Stimulated activated CD4-positive, alpha-beta T cell treated with anti-CD3 and anti-CD28 coated beads, Interleukin-1b, Interleukin-23, amount 100 ng/mL, for 48 hours (primary cell): ENCODE data around the gene PHLDB2.

Experiments used
- DNase-seq: peaks from one replicate; pipeline ENCODE4 v3.0.0-alpha.2; 2020

PHLDB2 gene

DNA sequence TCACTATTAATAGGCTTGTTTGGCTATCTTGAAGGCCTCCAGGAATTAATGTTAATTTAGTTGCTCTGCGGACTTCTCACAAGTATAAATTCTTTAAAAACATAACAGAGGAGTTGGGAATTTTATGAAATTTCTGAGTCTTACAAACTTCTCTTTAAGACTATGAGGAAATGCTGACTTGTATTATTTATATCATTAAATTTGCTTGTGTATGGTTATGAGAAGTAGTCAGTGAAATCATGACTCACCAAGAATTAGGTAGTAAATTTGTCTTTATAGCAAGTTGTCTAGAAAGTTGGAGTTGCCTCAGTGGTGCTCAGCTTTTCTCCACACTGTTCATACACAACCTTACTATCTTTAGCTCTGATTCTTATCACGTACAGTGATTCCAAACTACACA is 26.5 kb downstream of the PHLDB2 start:
- DNase-seq: no peak

DNA sequence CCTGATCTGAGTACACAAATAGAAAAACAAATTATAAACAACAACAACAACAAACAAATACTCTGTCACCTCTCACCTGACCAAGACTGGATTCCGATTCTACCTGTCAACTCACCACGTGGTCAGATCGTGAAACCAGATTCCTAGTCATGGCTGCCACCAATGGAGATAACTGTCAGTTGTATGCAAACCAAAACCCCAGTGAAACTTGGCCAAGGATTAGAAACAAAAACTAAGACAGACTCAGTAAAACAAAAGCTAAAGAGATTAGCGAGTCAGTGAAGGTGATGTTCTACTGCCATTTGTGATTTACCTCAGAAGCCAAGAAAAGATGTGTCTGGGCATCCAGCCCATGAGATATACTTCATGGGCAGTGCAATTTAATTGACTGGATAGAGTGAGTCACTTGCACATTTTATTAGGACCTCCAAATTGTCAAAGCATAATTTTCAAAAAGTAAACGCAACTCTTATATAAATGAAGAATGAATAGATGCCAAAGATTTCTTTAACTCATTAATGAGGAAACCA is 31.1 kb downstream of the PHLDB2 start:
- DNase-seq: no peak

DNA sequence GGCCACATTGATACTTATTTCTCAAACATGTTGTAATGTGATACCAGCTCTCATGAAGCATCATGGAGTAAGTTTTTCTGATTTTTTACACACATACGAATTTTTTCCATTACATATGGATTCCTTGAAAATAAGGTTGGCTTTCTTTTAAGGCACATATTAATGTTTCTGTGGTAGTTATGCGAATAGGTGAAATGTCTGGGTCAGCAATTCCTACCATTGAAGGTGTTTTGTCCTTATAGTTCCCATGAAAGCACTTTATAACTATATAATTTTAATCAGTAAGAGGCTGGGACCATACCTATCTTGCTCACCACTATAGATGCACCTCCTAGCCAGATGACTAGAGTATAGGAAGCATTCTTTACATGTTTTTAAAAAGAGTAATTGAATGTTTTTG is 33.0 kb downstream of the PHLDB2 start:
- DNase-seq: no peak

DNA sequence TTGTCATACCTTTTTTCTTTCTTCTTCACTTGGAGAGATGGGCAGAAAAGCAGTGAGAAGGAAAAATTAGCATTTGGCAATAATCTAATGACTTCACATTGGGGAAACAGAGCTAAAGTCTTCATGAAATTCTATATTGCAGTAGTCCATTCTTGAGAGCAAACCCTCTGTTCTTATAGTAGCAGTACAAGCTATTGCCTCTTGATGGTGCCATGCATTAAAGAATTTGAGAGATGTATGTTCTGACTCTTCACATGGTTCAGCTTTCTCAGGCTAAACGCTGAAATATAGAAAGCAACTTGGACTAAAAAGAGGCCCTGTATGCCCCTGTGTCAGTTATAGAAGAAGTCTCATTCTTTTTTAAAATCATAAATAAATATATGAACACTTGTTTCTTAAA is 36.0 kb downstream of the PHLDB2 start:
- DNase-seq: no peak

DNA sequence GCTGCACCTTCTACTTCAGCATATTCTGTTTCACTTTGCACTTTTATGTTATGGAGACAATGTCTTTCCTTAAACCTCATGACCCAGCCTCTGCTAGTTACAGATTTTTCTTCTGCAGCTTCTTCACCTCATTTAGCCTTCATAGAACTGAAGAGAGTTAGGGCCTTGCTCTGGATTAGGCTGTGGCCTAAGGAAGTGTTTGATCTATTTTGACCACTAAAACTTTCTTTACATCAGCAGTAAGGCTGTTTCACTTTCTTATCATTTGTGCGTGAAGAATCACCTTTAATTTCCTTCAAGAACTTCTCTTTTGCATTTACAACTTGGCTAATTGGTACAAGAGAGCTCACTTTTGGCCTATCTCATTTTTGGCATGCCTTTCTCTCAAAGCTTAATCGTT is 40.9 kb downstream of the PHLDB2 start:
- DNase-seq: no peak

DNA sequence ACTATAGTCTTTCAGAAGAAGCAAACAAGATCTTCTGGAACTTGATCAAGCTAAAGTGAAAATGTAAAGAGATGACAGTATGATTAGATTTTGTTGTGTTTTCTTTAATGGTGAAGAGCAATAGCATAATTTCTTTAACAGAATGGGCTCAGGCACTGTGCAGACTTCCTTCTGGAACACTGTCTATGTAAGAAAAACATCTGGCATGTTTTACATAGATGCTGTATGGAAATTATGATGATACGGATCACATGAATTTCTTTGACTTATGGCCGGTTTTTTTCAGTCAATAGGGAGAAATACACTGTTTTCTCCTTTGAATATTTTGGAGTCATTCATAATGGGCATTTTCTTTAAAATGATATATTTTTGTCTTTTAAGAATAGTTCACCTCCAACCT is 42.6 kb downstream of the PHLDB2 start:
- no peak for DNase-seq

DNA sequence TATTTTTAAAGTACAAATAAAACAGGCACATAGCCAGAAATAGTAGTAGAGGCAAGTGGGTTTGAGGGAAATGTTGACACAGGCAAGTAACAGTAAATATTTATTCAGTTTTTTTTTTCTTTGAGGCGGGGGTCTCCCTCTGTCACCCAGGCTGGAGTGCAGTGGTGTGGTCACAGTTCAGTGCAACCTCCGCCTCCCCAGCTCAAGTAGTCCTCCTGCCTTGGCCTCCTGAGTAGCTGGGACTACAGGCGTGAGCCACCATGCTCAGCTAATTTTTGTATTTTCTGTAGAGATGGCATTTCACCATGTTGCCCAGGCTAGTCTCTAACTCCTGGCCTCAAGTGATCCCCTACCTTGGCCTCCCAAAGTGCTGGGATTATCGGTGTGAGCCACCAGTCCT is 43.5 kb downstream of the PHLDB2 start:
- no peak for DNase-seq

DNA sequence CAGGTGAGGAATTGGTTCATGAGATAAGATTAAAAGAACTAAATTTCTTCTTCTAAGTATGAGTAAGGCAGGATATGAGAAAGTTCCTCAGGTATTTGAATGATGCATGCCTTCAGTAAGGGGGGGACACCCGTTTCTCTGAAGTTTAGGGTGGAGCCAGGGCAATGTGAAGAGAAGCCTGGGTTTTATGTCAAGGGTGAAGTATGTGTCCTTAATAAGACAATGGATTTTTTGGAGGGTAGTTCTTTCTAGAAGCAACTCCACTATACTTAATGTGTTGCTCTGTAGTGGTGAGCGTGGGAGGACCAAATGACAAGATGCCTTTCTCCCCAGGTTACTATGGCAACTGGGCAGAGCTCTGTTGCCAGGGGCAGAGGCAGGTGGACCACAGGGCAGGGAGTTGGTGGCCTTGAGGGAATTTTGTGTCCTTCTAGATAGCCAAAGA is 44.0 kb downstream of the PHLDB2 start:
- no peak for DNase-seq

DNA sequence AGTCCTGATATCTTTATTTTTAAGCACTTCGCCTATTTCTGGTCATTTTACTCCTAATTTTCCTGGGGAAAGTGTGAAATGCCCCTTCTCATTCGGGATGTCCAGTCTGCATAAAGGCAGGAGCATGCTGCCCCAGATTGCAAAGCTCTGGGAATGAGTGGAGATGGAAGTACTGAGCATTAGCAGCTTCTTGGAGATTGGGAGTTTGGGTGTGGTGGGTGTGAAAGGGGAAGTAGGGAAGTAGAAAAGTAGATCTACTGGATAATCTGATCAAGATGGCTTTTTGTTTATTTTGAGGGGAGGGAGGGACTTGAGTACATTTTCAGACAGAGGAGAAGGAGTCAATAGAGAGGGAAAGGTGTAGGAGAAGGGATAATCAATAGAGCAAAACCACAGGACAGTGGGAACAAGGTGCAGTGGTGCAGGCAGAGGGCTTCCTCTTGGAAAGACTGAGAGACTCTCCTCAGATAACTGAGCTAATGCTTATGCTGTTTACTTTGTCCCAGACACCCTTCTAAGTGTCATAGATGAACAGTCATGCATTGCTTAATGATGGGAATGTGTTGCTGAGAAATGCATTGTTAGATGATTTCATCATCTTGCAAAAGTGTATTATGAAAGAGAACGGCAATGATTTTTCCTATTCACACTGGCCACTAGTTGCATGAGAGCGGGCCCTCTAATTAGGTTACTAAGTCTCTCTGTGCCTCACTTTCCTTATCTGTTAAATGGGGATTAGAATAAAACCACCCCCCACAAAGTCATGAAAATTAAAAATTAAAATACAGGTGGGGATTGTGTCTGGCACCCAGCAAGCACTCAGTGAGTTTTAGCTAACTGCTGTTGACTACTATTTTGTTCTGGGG is 45.5 kb downstream of the PHLDB2 start:
- no peak for DNase-seq

DNA sequence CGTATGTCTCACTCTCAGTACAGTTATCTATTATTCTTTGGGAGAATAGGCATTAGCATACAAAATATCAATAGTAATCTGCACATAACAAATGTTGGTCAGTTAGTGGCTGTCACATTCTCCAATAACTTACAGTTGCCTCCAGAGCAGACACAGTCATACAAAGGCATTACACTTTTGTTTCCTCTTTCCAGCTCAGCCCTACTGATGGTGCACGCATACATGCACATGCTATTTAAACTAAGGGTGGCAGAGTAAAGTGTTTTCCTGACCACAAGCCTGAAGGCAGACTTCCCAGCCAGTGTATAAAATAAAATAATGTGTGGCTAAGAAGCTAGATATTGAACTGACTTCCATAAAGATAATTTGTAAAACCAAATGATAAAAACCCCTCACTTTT is 47.6 kb downstream of the PHLDB2 start:
- no peak for DNase-seq

DNA sequence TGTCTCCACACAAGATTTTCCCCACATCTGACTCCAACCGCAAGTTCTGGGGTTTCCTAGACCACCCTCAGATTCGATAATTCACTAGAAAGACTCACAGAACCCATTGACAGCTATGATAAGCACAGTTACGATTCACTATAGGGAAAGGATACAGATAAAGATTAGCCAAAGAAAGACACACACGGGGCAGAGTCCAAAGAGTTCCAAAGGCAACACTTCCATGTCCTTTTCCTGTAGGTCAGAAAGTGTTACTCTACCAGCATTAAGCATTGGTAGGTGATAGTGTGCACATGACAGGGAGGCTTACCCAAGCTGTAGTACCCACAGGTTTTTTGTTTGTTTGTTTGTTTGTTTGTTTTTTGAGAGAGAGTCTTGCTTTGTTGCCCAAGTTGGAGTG is 48.1 kb downstream of the PHLDB2 start:
- DNase-seq: no peak

DNA sequence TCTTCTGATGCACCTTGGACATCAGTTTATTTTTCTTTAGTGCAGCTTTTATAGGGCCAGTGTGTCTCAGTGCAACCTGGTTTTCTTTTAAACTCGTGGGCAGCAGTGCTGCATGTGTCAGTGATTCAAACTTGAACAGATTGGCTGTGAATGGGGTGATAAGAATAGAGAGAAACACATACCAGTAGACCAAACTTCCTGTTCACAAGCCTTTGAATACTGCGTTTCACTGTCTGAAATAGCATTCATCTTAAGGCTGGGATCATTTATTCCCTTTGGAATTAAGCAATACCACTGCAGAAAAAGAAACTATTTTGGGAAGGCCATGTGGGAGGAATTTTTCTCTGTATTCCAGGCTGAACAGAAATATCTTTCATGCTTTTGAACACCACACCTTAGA is 51.7 kb downstream of the PHLDB2 start:
- no peak for DNase-seq

DNA sequence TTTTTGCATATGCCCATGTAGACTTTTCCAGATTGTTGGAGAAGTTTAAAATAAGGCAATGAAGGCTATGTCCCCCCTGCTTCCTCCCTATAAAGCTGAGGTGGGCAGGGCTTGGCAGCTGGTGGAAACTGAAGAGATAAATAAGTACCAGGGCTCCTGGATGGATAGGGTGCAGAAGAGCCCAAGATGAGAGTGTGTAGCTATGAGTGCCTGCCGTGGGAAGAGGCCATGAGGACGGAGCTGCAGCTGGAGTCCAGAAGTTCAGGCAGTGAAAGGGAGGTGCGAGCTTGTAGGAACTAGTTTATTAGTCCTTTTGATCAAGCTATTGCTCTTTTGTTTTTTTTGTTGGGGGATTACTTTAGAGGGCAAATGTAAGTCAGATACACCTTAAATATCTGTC is 52.4 kb downstream of the PHLDB2 start:
- DNase-seq: no peak

DNA sequence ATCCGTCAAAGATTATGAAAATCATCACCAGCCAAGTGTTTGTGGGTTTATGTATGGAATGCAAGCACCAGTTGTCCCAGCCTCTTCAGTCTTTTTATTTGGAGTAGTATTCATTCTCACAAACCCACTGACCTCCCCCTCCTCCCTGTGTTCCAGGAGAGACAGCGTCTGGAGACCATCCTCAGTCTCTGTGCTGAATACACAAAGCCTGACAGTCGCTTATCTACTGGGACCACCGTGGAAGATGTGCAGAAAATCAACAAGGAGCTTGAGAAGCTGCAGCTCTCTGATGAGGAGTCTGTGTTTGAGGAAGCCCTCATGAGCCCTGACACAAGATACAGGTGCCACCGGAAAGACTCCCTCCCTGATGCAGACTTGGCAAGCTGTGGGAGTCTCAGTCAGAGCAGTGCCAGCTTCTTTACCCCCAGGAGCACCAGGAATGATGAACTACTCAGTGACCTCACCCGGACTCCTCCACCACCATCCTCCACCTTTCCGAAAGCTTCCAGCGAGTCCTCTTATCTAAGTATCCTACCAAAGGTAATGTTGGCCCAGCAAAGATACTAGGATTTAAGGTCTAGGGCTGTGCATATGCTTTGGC is 54.2 kb downstream of the PHLDB2 start:
- no peak for DNase-seq

DNA sequence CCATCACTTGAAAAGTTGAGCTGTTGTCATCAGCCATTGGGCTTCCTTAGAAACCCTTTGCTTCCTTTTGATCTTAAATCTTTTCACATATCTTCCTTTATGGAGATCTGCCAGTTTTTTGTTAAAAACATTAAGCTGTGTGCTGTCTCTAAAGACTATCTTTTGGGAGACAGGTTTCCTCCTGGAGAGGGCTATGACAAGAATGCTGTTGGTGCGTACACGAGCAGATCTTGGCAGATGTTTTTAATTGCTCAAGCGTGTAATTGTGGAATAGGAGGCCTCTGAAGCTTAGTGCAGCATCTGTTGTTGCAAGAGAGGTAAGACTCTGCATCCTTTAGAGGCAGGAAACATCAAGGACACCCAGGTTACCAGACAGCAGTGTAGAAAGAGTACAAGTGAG is 56.8 kb downstream of the PHLDB2 start:
- DNase-seq: no peak

DNA sequence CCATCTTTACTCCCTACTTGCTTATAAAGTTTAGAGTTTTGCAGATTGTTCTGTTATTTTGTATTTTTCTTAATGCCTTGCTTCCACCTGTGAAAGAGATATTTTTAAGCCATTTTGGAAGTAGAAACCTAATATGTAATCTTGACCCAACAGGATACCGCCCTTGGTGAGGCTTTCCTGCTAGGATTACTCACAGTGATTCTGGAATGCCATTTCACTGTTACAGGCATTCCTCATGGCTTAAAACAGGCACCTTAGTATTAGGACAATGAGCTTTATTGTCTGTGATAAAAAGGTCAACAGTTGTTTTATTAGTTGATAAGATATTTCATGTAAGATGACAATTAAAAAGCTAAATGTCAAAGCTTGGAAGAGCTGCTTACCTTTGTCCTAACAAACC is 58.2 kb downstream of the PHLDB2 start:
- no peak for DNase-seq

DNA sequence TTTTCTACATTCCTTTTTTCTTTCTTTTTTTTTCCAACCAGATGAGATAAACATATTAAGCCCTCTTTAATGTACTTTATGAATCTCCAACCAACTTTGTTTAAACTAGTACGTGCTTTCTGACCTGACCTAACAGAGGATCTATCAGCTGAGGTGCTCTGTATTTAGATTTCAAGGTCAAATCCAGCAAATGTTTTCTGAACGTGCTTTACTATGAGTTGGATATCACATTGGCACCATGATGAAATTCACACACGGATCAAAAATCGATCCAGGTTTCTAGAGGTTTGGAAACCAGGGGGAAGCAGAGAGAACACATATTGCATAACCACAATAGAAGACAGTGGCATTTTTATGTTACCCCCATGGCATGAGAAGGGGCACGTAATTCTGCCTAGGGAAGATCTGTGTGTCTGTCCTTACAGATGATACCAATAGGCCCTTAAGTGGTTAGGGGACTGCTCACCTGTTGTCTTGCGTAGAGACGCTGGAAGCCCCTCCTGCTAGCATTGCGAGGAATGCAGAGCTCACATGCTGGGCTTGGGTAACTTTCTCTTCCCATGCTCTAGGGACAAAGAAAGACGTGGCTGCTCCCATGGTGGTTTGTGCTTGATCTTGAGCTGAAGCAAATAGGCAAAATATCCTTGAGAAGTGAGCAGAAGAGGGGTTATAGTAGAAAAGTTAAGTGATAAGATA is 60.5 kb downstream of the PHLDB2 start:
- no peak for DNase-seq

DNA sequence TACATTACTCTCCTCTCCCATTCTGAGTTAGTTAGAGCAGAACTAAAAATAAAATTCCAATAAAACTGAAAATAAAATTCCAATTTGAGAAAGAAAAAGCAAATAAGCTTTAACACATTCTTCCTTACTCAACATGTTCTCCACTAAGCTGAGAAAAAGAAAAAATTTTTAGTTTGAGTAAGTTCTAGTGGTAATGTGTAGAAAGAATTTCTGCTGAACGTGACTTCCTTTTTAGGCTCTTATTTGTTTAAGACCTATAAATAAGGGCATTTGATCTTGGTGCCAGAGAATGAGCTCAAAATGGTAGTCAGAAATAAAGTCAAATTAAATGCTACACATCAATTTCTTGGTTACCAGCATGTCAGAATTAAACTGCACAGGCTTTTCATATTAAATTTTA is 62.1 kb downstream of the PHLDB2 start:
- no peak for DNase-seq

DNA sequence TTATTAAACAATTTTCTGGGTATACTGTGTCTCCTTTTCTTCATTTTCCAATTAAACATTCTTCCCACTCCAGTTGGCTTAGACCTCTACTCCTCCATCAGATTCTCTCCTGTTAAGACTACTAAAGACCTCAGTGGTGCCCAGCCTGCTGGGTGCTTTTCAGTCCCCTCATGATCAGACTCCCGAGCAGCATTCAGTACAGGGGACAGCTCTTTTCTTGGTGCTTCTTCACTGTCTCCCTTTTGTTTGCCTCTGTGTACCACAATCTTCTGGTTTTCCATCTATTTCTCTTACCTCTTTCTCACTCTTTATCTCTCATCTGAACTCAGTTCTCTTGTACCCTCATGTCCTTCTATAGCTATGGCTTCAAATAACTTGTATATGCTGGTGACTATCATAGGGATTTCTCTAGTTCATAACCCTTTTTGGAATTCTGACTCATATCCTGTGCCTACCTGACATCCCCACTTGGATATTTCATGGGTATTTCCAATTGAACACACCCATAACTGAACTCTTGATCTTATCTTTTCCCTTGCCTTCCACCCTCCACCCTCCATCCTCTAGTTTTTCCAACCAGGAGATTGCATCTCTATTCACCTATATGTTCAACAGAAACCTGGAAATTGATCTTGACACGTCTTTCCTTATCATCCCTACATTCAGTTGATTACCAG is 64.2 kb downstream of the PHLDB2 start:
- DNase-seq: no peak

DNA sequence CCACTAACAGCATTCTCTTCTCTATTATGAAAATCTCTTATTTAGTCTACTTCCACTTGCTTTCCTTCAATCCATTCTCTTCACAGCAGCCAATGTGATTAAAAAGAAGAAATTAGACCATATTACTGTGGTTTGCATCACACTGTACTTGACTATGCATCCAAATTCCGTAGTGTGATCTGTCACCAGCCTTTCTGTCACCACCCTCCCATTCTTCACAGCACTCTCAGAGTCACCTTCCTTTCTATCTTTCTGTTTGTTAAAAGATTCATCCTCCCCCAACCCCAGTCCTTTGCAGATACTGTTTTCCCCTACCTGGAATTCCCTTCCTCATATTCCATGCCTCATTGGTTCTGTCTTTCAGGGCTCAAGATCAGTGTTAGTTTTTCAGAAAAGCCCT is 64.7 kb downstream of the PHLDB2 start:
- DNase-seq: no peak

DNA sequence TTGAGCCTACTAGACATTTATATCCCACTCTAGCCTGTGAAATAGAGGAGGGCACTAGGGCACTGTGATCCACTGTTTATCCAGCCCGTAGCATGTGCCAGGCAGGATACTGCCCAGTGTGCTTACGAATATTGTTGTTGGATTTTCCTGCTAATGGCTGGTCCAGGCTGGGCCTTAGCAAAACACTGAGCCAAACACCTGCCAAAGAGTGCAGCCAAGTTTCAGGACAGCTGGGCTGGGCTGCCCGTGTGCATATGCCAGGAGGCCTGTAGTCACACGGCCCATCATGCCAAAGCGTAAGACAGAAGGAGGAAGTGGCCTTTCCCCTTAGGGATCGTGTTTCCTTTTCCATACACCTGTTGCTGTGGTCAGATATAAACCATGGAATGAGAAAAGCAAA is 65.2 kb downstream of the PHLDB2 start:
- no peak for DNase-seq

DNA sequence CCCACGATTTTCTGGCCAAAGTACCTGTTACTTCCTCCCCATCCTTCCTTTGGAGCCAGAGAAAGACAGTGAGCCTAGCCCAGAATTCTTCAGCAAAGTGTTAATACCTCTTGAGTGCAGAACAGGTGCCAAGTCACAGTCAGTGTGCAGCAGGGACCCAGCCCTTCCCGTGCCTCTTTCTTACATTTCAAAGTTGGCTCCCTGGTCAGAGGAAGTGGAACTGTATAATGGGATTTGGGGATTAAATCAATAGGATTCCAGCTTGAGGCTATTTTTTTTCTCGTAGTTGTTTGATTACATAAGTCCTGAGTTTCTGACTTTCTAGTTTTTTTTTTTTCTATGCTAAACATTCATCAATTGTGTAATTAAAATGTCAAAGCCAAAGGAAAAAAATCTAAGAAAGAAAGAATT is 67.2 kb downstream of the PHLDB2 start:
- DNase-seq: no peak

DNA sequence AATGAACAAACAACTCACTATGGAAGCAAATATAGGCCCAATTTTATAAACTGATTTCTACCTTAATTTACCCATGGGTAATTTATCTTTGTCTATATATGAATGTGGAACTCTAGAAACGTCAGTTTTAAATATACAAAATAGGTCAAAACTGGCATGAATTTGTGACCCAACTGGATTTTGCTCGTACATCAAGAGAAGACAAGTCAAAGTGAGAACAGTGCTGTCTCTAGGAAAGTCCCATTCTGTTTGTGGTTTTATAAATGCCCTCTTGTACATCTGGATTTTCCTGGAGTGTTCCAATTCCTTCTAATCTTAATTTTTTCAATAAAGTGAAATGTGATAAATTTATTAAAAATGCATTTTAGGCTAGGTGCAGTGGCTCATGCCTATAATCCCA is 69.5 kb downstream of the PHLDB2 start:
- DNase-seq: no peak
